ENCODE measurements around the gene NTRK1. TPM values are rescaled to one million over a fixed set of nuclear protein-coding genes. Genes with fewer than 3 reads are reported as not detected.

Gene NTRK1
- total and polyA plus RNA-seq, 2 donors (not counting 1 experiment from before 2014, with no cell fraction given), result not detected

GRCh38 chr1:156828400-156829124 lies 32.1 kb upstream of the NTRK1 start:
- no peak for TF ChIP-seq CTCF (IDR thresholded peaks at IDR 0.05)
- H3K9ac ChIP-seq (ENCODE audit: low read length), result no peak overlapping the region

GRCh38 chr1:156832434-156832833 lies 28.2 kb upstream of the NTRK1 start:
- no peaks in the 10 kb centered on the region for H4K20me1 ChIP-seq (ENCODE audit: control insufficient read depth, insufficient read depth, low read length, poor library complexity, severe bottlenecking)
- no peaks in the 10 kb centered on the region for H3K4me1 ChIP-seq (ENCODE audit: control insufficient read depth in 2 of 2, insufficient read depth in 2 of 2, low read length in 2 of 2)
- H3K27ac Mint-ChIP-seq, result no peak overlapping the region
- H3K27ac ChIP-seq (ENCODE audit: low read length in 2 of 2), result no peak overlapping the region
- 86% methylated on average over 5 of the region's 5 CpGs for WGBS (ENCODE audit: insufficient coverage)
- no peaks in the 10 kb centered on the region for H3K79me2 ChIP-seq (ENCODE audit: control insufficient read depth, insufficient read depth, low read length)
- peaks cover 0 to 19% (median 4%) of the 10 kb centered on the region in 4 experiments for H3K27me3 ChIP-seq (replicated peaks in 1 of 4; ENCODE audit: control extremely low read depth in 1 of 4, control insufficient read depth in 3 of 4, insufficient read depth in 4 of 4, low read length in 3 of 4)
- H3K4me2 ChIP-seq (replicated peaks; ENCODE audit: low read depth, low read length, poor library complexity, severe bottlenecking), result no peak overlapping the region
- no peak overlapping the region for H2AFZ ChIP-seq (ENCODE audit: insufficient read depth, low read depth, low read length, poor library complexity, severe bottlenecking)
- TF ChIP-seq EZH2 (IDR thresholded peaks at IDR 0.05; ENCODE audit: borderline replicate concordance, insufficient read depth, low read depth, low read length, poor library complexity, severe bottlenecking) (no peak), CTCF (IDR thresholded peaks at IDR 0.05) (no peak)
- ChIA-PET CTCF (no interaction called here), POLR2A (no interaction called here)
- H3K36me3 ChIP-seq (replicated peaks in 1 of 2; ENCODE audit: control extremely low read depth in 1 of 2, control insufficient read depth in 1 of 2, extremely low read depth in 1 of 2, insufficient read depth in 2 of 2, low read length in 1 of 2), result no peaks in the 10 kb centered on the region
- H3K4me3 ChIP-seq (ENCODE audit: control extremely low read depth in 1 of 5, extremely low read depth in 1 of 5, insufficient read depth in 1 of 5, low read depth in 2 of 5, low read length in 4 of 5), result no peak overlapping the region
- no peak for ATAC-seq (ENCODE audit: low read depth)
- no peak overlapping the region for H3K9ac ChIP-seq (ENCODE audit: low read length)
- no peak for DNase-seq
- peaks cover 46% of the 10 kb centered on the region for H3K27me3 Mint-ChIP-seq
- H3K4me3 Mint-ChIP-seq, result no peak overlapping the region
- H3K9me3 Mint-ChIP-seq (ENCODE audit: insufficient read depth), result no peaks in the 10 kb centered on the region
- H3K4me1 Mint-ChIP-seq, result no peaks in the 10 kb centered on the region
- intact Hi-C loops (cut with micrococcal nuclease), result no loop called here
- H3K9me3 ChIP-seq (ENCODE audit: control extremely low read depth in 1 of 3, control insufficient read depth in 2 of 3, insufficient read depth in 1 of 3, low read length in 2 of 3), result no peaks in the 10 kb centered on the region

More at GRCh38 chr1:156828400-156829124, 32.1 kb upstream of the NTRK1 start:
- Histone ChIP-seq H3K9me3 (ENCODE audit: control extremely low read depth in 1 of 3, control insufficient read depth in 2 of 3, insufficient read depth in 1 of 3, low read length in 2 of 3) (no peaks in the 10 kb centered on the region), H3K4me3 (ENCODE audit: control extremely low read depth in 1 of 5, extremely low read depth in 1 of 5, insufficient read depth in 1 of 5, low read depth in 2 of 5, low read length in 4 of 5) (no peak overlapping the region), H2AFZ (ENCODE audit: insufficient read depth, low read depth, low read length, poor library complexity, severe bottlenecking) (no peak overlapping the region), H3K36me3 (replicated peaks in 1 of 2; ENCODE audit: control extremely low read depth in 1 of 2, control insufficient read depth in 1 of 2, extremely low read depth in 1 of 2, insufficient read depth in 2 of 2, low read length in 1 of 2) (no peaks in the 10 kb centered on the region), H3K4me1 (ENCODE audit: control insufficient read depth in 2 of 2, insufficient read depth in 2 of 2, low read length in 2 of 2) (no peaks in the 10 kb centered on the region), H3K4me2 (replicated peaks; ENCODE audit: low read depth, low read length, poor library complexity, severe bottlenecking) (no peak overlapping the region), H4K20me1 (ENCODE audit: control insufficient read depth, insufficient read depth, low read length, poor library complexity, severe bottlenecking) (no peaks in the 10 kb centered on the region), H3K79me2 (ENCODE audit: control insufficient read depth, insufficient read depth, low read length) (no peaks in the 10 kb centered on the region), H3K27me3 (replicated peaks in 1 of 4; ENCODE audit: control extremely low read depth in 1 of 4, control insufficient read depth in 3 of 4, insufficient read depth in 4 of 4, low read length in 3 of 4) (peaks cover 0 to 14% (median 4%) of the 10 kb centered on the region in 4 experiments), H3K27ac (ENCODE audit: low read length in 2 of 2) (no peak overlapping the region)
- H3K27me3 Mint-ChIP-seq, result peaks cover 41% of the 10 kb centered on the region
- ATAC-seq (ENCODE audit: low read depth) (no peak), DNase-seq (no peak)
- ChIA-PET CTCF (interaction anchor here (1.4 to 1.5 kb wide), 2 partner anchors 9 to 103 kb away, joined by 4 to 7 read pairs; no protein-coding TSS in a partner anchor), POLR2A (no interaction called here)
- H3K9me3 Mint-ChIP-seq (ENCODE audit: insufficient read depth), result no peaks in the 10 kb centered on the region
- intact Hi-C loops (cut with micrococcal nuclease), result no loop called here
- 93% methylated on average over 11 of the region's 18 CpGs for WGBS (ENCODE audit: insufficient coverage)
- H3K4me3 Mint-ChIP-seq, result no peak overlapping the region
- no peaks in the 10 kb centered on the region for H3K4me1 Mint-ChIP-seq
- no peak overlapping the region for H3K27ac Mint-ChIP-seq

Data from B cell (primary cell).